CD4-positive, alpha-beta memory T cell (primary cell): ENCODE results near the gene SRC. TPM values are rescaled to one million over a fixed set of nuclear protein-coding genes. Genes with fewer than 3 reads are reported as not detected.

ENCODE experiments used
- CTCF ChIA-PET: fragments of 350-600 bp; sonication (Branson Sonifier 250); formaldehyde crosslinking; loops from one replicate; lab custom pipeline; 2021; ENCODE audit warnings: inconsistent platforms; ENCODE audit not compliant: partially characterized antibody; lab: Charles Lee
- POLR2A ChIA-PET: fragments of 350-600 bp; sonication (Branson Sonifier 250); formaldehyde crosslinking; loops from one replicate; lab custom pipeline; 2021; ENCODE audit not compliant: partially characterized antibody; lab: Charles Lee
- DNase-seq, 5 donors: peaks; one replicate each; pipeline versions ENCODE4 v3.0.0 to v3.0.0-alpha.2; 2020 to 2022; ENCODE audit warnings: mixed read lengths in 1 of 5
- H3K27ac ChIP-seq: one replicate; pipeline ENCODE4 v1.7.0; 2013; ENCODE audit warnings: low read depth, low read length
- H3K27me3 ChIP-seq: 2 replicates; pipeline ENCODE4 v1.7.0; 2013; ENCODE audit warnings: mild to moderate bottlenecking, low read length, moderate library complexity; ENCODE audit not compliant: insufficient read depth
- H3K36me3 ChIP-seq: 2 replicates; pipeline ENCODE4 v1.7.0; 2013; ENCODE audit warnings: mild to moderate bottlenecking, low read length, moderate library complexity; ENCODE audit not compliant: insufficient read depth
- H3K4me1 ChIP-seq: 2 replicates; pipeline ENCODE4 v1.7.0; 2013; ENCODE audit warnings: mild to moderate bottlenecking, low read length, moderate library complexity; ENCODE audit not compliant: insufficient read depth
- H3K4me3 ChIP-seq, 2 donors: one replicate each; pipeline ENCODE4 v1.7.0; 2013; ENCODE audit warnings: low read length in 2 of 2, mild to moderate bottlenecking in 1 of 2
- H3K9me3 ChIP-seq, 2 donors: one replicate each; pipeline ENCODE4 v1.7.0; 2013; ENCODE audit warnings: low read length in 2 of 2, control low read depth in 1 of 2; ENCODE audit not compliant: control insufficient read depth in 1 of 2
- H3K27ac Mint-ChIP-seq, 7 donors: one replicate each; pipeline ENCODE4 v1.8.0; 2020 to 2021; ENCODE audit warnings: mixed read lengths in 7 of 7, mild to moderate bottlenecking in 6 of 7, inconsistent platforms in 3 of 7, moderate library complexity in 3 of 7
- H3K27me3 Mint-ChIP-seq, 2 donors: one replicate each; pipeline ENCODE4 v1.8.0; 2020 to 2021; ENCODE audit warnings: mixed read lengths in 2 of 2
- H3K36me3 Mint-ChIP-seq, 2 donors: one replicate each; pipeline ENCODE4 v1.8.0; 2020 to 2021; ENCODE audit warnings: mixed read lengths in 2 of 2, inconsistent platforms in 1 of 2, mild to moderate bottlenecking in 1 of 2
- H3K4me1 Mint-ChIP-seq, 4 donors: one replicate each; pipeline ENCODE4 v1.8.0; 2020 to 2021; ENCODE audit warnings: mixed read lengths in 4 of 4, mild to moderate bottlenecking in 1 of 4
- H3K4me3 Mint-ChIP-seq, 8 donors: one replicate each; pipeline ENCODE4 v1.8.0; 2020 to 2021; ENCODE audit warnings: mixed read lengths in 8 of 8, mild to moderate bottlenecking in 7 of 8, moderate library complexity in 6 of 8, inconsistent platforms in 3 of 8
- H3K9me3 Mint-ChIP-seq, 8 donors: one replicate each; pipeline ENCODE4 v1.8.0; 2020 to 2021; ENCODE audit warnings: mixed read lengths in 8 of 8, mild to moderate bottlenecking in 5 of 8, inconsistent platforms in 3 of 8, moderate library complexity in 1 of 8
- intact Hi-C: fragments of 100-400 bp; cut with micrococcal nuclease; formaldehyde crosslinking; loops from one replicate; pipeline ENCODE4 v1.15.1; 2023
- polyA plus RNA-seq, 2 donors: library from polyadenylated mRNA; unstranded; fragments of 300-500 nt; fragmentation: Illumina TruSeq; gene quantifications; one replicate each; pipeline ENCODE4 v1.2.3, GENCODE V29; 2021
- total RNA-seq, 2 experiments: library from RNA; stranded (reverse); gene quantifications; one replicate each; pipeline ENCODE4 v1.2.3, GENCODE V29; 2021

The SRC gene
- total and polyA plus RNA-seq, 4 experiments from 2014 or later, result 0.32 to 4.5 (median 2.3) TPM

DNA sequence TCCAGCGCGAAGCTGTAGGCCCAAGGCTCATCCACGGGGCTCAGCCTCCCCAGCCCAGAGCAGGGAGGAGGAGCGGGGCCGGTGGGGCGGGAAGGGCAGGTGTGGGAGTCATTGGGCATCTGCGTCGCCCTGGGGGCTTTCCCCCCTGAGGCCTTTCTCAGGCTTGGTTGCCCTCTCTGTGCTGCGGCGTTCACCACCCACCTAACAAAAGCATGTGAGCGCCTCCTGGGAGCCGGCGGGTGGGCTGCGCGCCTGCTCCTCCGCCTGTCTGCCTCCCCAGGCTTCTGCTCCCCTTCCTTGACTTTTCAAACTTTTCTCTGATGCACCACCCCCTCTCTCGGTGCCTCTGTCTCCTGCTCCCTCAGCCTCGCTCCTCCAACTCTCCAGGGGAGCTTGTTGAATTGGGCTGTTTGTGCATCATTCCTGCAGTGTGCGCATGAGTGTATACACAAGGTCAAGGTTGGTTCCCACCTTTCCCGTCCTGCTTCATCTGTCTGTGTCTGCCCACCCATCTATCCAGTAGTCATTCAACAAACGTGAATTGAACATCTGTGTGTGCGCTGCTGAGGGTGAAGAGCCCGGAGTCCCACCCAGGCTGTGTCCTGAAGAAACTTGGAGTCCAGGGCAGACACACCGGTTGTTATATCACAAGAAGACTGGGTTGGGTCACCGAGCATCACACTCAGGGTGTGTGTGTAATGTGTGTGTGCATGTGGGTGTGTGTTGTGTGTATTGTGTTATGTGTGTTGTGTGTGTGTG is 92.7 kb downstream of the SRC start:
- Mint-ChIP-seq H3K4me3 (no peak overlapping the region), H3K4me1 (no peaks in the 10 kb centered on the region), H3K27me3 (peaks cover 0 to 16% of the 10 kb centered on the region in 2 donors), H3K27ac (no peak overlapping the region), H3K36me3 (no peaks in the 10 kb centered on the region), H3K9me3 (no peaks in the 10 kb centered on the region)
- no peak overlapping the region for H3K4me3 ChIP-seq
- H3K27me3 ChIP-seq, result no peaks in the 10 kb centered on the region
- intact Hi-C loops, result no loop called here
- DNase-seq, result no peak
- ChIA-PET CTCF (no interaction called here), POLR2A (no interaction called here)
- H3K27ac ChIP-seq, result no peak overlapping the region
- H3K36me3 ChIP-seq, result no peaks in the 10 kb centered on the region
- H3K9me3 ChIP-seq, result no peaks in the 10 kb centered on the region
- H3K4me1 ChIP-seq, result no peaks in the 10 kb centered on the region

DNA sequence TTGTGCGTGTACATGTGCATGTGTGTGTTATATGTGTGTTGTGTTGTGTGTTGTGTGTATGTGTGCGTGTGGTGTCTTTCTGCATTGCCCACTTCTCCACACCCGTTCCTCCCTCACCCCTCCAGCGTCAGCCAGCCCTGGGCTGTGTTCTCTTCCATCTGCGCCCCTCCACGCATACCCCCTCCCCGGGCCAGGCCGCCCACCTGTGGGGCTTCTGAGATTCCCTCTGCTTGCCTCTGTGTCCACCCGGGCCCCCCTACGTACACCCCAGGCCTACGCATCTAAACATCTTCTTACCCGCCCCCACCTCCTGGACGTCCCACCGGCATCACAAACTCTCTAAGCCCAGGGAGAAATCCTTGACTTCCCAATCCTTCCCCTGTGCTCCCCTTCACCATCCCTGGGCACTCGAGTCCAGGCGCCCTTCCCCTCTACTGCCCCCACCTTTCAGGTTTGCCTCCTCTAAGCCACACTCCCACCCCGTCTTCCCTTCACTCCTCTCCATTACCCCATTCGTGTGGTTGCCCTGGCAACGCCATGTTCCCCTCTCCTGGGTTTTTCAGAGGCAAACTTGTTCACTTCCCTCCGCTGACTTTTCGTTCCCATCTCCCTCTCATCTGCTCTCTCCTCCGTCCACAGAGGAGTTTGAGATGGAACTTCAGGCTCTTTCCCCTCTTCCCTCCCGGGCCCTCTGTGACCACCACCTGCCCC is 93.4 kb downstream of the SRC start:
- intact Hi-C loops, result no loop called here
- no peaks in the 10 kb centered on the region for H3K9me3 Mint-ChIP-seq
- Histone ChIP-seq H3K36me3 (no peaks in the 10 kb centered on the region), H3K4me1 (no peaks in the 10 kb centered on the region), H3K9me3 (no peaks in the 10 kb centered on the region), H3K27me3 (no peaks in the 10 kb centered on the region), H3K4me3 (no peak overlapping the region), H3K27ac (no peak overlapping the region)
- CTCF ChIA-PET, result no interaction called here
- H3K27ac Mint-ChIP-seq, result no peak overlapping the region
- no peaks in the 10 kb centered on the region for H3K36me3 Mint-ChIP-seq
- POLR2A ChIA-PET, result no interaction called here
- no peaks in the 10 kb centered on the region for H3K4me1 Mint-ChIP-seq
- DNase-seq, result no peak
- no peak overlapping the region for H3K4me3 Mint-ChIP-seq
- H3K27me3 Mint-ChIP-seq, result peaks cover 0 to 16% of the 10 kb centered on the region in 2 donors

DNA sequence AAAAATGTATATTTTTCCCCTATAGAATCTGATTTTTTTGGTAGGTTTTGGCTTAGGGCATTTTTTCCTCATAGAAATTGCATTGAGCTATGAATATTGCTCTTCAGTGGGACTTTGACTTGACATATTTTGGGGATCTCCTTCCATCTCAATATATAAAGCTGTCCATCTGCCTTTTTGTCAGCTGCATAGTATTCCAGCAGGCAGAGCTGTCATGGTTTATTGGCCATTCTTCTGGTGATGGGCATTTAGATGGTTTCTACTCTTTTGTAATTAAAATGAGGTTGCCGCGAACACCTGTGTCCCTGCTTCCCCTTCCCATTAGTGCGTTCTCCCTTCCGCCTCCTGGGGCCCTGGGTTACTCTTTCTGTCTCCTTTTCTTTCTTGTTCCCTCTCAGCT is 95.1 kb downstream of the SRC start:
- Mint-ChIP-seq H3K27ac (no peak overlapping the region), H3K9me3 (no peaks in the 10 kb centered on the region), H3K27me3 (peaks cover 0 to 16% of the 10 kb centered on the region in 2 donors), H3K36me3 (no peaks in the 10 kb centered on the region), H3K4me3 (no peak overlapping the region), H3K4me1 (no peaks in the 10 kb centered on the region)
- intact Hi-C loops, result no loop called here
- POLR2A ChIA-PET, result no interaction called here
- Histone ChIP-seq H3K9me3 (no peaks in the 10 kb centered on the region), H3K4me1 (no peaks in the 10 kb centered on the region), H3K27me3 (no peaks in the 10 kb centered on the region), H3K36me3 (no peaks in the 10 kb centered on the region), H3K27ac (no peak overlapping the region), H3K4me3 (no peak overlapping the region)
- CTCF ChIA-PET, result no interaction called here
- DNase-seq, result no peak

DNA sequence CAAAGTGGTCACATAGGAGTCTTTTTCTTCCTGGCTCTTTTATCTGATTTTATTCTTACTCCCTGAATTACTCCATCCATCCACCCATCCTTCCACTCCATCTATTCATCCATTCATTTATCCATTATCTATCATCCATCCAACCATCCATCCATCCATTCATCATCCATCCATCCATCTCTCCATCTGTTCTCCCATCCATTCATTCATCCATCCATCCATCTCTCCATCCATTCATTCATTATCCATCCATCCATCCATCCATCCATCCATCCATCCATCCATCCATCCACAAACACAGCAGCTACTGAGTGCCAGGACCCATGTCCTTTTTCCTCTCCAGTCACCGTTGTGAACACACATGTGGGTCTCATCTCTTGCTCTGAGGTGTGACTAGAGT is 96.6 kb downstream of the SRC start:
- ChIA-PET POLR2A (no interaction called here), CTCF (no interaction called here)
- Mint-ChIP-seq H3K4me1 (no peaks in the 10 kb centered on the region), H3K9me3 (no peaks in the 10 kb centered on the region), H3K27me3 (peaks cover 2 to 12% of the 10 kb centered on the region in 2 donors), H3K36me3 (no peaks in the 10 kb centered on the region), H3K27ac (no peak overlapping the region), H3K4me3 (no peak overlapping the region)
- Histone ChIP-seq H3K27ac (no peak overlapping the region), H3K36me3 (no peaks in the 10 kb centered on the region), H3K27me3 (no peaks in the 10 kb centered on the region), H3K9me3 (no peaks in the 10 kb centered on the region), H3K4me1 (no peaks in the 10 kb centered on the region), H3K4me3 (no peak overlapping the region)
- no peak for DNase-seq
- intact Hi-C loops, result no loop called here

DNA sequence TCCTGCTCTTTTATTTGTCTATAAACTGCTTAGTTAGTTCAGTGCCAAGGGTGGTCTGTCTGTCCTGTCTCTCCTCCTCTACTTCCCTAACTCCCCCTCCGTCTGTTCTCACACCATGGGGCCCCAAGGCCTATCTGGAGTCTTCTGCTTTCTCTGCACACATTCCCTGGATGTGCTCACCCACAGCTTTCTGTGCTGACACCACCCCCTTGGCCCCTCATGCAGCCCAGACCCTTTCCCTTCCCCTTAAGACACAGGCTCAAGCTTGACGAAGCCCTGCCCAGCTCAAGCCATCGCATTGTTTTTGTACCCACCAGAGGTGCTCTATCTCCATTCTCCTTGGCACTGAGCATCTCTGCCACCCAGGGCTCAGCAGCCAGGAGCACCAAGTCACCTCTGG is 97.0 kb downstream of the SRC start:
- peaks cover 2 to 12% of the 10 kb centered on the region in 2 donors for H3K27me3 Mint-ChIP-seq
- H3K9me3 ChIP-seq, result no peaks in the 10 kb centered on the region
- no peaks in the 10 kb centered on the region for H3K36me3 Mint-ChIP-seq
- no peak for DNase-seq
- H3K4me1 Mint-ChIP-seq, result no peaks in the 10 kb centered on the region
- no peaks in the 10 kb centered on the region for H3K9me3 Mint-ChIP-seq
- no peak overlapping the region for H3K4me3 ChIP-seq
- no peaks in the 10 kb centered on the region for H3K36me3 ChIP-seq
- no peak overlapping the region for H3K27ac Mint-ChIP-seq
- POLR2A ChIA-PET, result no interaction called here
- no peaks in the 10 kb centered on the region for H3K27me3 ChIP-seq
- no peak overlapping the region for H3K4me3 Mint-ChIP-seq
- intact Hi-C loops, result no loop called here
- no peaks in the 10 kb centered on the region for H3K4me1 ChIP-seq
- H3K27ac ChIP-seq, result no peak overlapping the region
- CTCF ChIA-PET, result no interaction called here

DNA sequence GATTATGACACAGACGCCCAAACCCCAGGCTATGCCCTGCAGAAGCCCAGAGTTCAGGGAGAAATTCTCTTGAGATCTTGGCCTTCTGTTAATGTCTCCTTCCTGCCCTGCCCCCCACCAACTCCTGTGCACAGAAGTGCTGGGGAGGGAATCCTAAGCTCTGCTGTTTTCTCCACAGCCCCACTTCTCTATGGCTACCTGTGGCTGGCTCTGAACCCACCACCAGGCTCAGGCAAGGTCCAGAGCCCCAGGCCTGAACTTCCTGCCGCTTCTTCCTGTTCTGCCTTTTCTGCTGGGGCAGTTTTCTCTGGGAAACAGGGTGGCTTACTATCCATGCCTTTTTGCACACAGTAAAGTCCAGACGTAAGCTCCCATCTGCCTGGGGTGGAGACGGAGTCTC is 97.7 kb downstream of the SRC start:
- peaks cover 2 to 12% of the 10 kb centered on the region in 2 donors for H3K27me3 Mint-ChIP-seq

DNA sequence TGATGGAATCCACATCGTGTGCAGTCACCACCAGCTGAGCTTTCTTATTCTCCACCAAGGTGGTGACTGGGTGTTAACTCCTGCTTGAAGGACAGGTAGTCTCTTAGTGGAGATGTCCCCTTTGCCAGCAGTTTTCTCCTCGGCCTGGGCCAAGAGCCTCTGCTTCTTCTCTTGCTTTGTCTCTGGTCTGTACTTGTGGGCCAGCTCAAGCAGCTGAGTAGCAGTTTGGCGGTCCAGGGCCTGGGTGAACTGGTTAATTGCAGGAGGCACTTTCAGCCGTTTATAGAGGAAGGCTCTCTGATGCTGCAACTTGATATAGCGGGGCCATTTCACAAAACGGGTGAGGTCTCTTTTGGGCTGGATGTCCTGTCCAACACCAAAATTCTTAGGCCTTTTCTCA is 99.1 kb downstream of the SRC start:
- CTCF ChIA-PET, result no interaction called here

More for the DNA sequence above, 97.7 kb downstream of the SRC start:
- no peak overlapping the region for H3K4me3 Mint-ChIP-seq
- DNase-seq, result no peak
- POLR2A ChIA-PET, result no interaction called here
- Histone ChIP-seq H3K27me3 (no peaks in the 10 kb centered on the region), H3K4me1 (no peaks in the 10 kb centered on the region), H3K4me3 (no peak overlapping the region), H3K36me3 (no peaks in the 10 kb centered on the region), H3K9me3 (no peaks in the 10 kb centered on the region), H3K27ac (no peak overlapping the region)
- CTCF ChIA-PET, result no interaction called here
- H3K9me3 Mint-ChIP-seq, result no peaks in the 10 kb centered on the region
- H3K36me3 Mint-ChIP-seq, result no peaks in the 10 kb centered on the region
- no peaks in the 10 kb centered on the region for H3K4me1 Mint-ChIP-seq
- intact Hi-C loops, result no loop called here
- H3K27ac Mint-ChIP-seq, result no peak overlapping the region

More for the DNA sequence above, 99.1 kb downstream of the SRC start:
- Histone ChIP-seq H3K36me3 (no peaks in the 10 kb centered on the region), H3K9me3 (no peaks in the 10 kb centered on the region), H3K4me3 (no peak overlapping the region), H3K27me3 (no peaks in the 10 kb centered on the region), H3K27ac (no peak overlapping the region), H3K4me1 (no peaks in the 10 kb centered on the region)
- Mint-ChIP-seq H3K27me3 (peaks cover 0 to 2% of the 10 kb centered on the region in 2 donors), H3K4me3 (no peak overlapping the region), H3K4me1 (no peaks in the 10 kb centered on the region), H3K27ac (no peak overlapping the region), H3K36me3 (no peaks in the 10 kb centered on the region), H3K9me3 (no peaks in the 10 kb centered on the region)
- no peak for DNase-seq
- POLR2A ChIA-PET, result no interaction called here
- intact Hi-C loops, result no loop called here
